ENCODE results near the gene BBX. TPM values are rescaled to one million over a fixed set of nuclear protein-coding genes. Genes with fewer than 3 reads are reported as not detected.

Gene BBX
- polyA plus RNA-seq, 3 donors = 15.7 to 25.1 (median 16.6) TPM

DNA sequence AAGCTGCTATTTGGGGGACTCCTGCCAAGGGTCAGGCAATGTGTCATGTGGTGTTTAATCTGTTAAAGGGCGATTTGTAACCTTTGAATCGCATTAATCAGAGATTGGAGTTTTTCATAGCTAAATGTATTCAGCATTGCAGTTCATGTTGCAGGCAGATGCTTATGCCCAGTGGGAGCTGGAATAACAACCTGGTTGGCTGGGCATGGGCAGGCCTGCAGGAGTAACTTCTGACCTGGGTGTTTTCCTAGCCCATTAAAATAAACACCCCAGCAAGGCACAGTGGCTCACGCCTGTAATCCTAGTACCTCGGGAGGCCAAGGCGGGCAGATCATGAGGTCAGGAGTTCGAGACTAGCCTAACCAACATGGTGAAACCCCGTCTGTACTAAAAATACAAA, 268.7 kb downstream of the BBX start:
- Histone ChIP-seq H4K20me1 (ENCODE audit: insufficient read depth, low read length) (no peaks in the 10 kb centered on the region), H3K36me3 (replicated peaks in 1 of 2; ENCODE audit: control insufficient read depth in 1 of 2, insufficient read depth in 2 of 2, low read length in 2 of 2) (peaks cover 12 to 52% of the 10 kb centered on the region in 2 donors), H3K4me2 (replicated peaks; ENCODE audit: extremely low read depth, low read length, poor library complexity, severe bottlenecking) (no peak overlapping the region), H3K79me2 (ENCODE audit: insufficient read depth, low read length) (no peaks in the 10 kb centered on the region), H3K9ac (ENCODE audit: insufficient read depth, low read length, poor library complexity, severe bottlenecking) (no peak overlapping the region), H3K4me3 (replicated peaks in 1 of 3; ENCODE audit: low read depth in 2 of 3, low read length in 3 of 3) (no peak overlapping the region), H3K9me3 (replicated peaks in 1 of 2; ENCODE audit: control insufficient read depth in 1 of 2, insufficient read depth in 1 of 2, low read length in 2 of 2) (no peaks in the 10 kb centered on the region), H3K4me1 (ENCODE audit: control insufficient read depth in 1 of 2, insufficient read depth in 2 of 2, low read length in 2 of 2) (peaks cover 3 to 4% of the 10 kb centered on the region in 2 donors), H3K27ac (ENCODE audit: low read depth in 1 of 2, low read length in 2 of 2) (no peak overlapping the region), H3K27me3 (ENCODE audit: control insufficient read depth in 2 of 2, insufficient read depth in 2 of 2, low read length in 2 of 2) (no peaks in the 10 kb centered on the region), H2AFZ (ENCODE audit: insufficient read depth, low read depth, low read length, poor library complexity, severe bottlenecking) (no peak overlapping the region)
- Mint-ChIP-seq H3K4me1 (peaks cover 5% of the 10 kb centered on the region), H3K4me3 (no peak overlapping the region), H3K9me3 (peaks cover 0 to 10% (median 4%) of the 10 kb centered on the region in 7 donors), H3K27ac (peak overlapping the region in 1 of 7 donors; percentile 53), H3K36me3 (peaks cover 50 to 51% of the 10 kb centered on the region in 2 donors), H3K27me3 (ENCODE audit: low read depth in 3 of 3) (peaks cover 0 to 3% (median 0%) of the 10 kb centered on the region in 3 donors)
- TF ChIP-seq, protein P1, sequence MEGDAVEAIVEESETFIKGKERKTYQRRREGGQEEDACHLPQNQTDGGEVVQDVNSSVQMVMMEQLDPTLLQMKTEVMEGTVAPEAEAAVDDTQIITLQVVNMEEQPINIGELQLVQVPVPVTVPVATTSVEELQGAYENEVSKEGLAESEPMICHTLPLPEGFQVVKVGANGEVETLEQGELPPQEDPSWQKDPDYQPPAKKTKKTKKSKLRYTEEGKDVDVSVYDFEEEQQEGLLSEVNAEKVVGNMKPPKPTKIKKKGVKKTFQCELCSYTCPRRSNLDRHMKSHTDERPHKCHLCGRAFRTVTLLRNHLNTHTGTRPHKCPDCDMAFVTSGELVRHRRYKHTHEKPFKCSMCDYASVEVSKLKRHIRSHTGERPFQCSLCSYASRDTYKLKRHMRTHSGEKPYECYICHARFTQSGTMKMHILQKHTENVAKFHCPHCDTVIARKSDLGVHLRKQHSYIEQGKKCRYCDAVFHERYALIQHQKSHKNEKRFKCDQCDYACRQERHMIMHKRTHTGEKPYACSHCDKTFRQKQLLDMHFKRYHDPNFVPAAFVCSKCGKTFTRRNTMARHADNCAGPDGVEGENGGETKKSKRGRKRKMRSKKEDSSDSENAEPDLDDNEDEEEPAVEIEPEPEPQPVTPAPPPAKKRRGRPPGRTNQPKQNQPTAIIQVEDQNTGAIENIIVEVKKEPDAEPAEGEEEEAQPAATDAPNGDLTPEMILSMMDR (IDR thresholded peaks at IDR 0.05) = no peak
- intact Hi-C loops (cut with micrococcal nuclease) = no loop called here
- 93% methylated on average over 3 of the region's 7 CpGs for WGBS (ENCODE audit: insufficient coverage)
- DNase-seq = no peak

DNA sequence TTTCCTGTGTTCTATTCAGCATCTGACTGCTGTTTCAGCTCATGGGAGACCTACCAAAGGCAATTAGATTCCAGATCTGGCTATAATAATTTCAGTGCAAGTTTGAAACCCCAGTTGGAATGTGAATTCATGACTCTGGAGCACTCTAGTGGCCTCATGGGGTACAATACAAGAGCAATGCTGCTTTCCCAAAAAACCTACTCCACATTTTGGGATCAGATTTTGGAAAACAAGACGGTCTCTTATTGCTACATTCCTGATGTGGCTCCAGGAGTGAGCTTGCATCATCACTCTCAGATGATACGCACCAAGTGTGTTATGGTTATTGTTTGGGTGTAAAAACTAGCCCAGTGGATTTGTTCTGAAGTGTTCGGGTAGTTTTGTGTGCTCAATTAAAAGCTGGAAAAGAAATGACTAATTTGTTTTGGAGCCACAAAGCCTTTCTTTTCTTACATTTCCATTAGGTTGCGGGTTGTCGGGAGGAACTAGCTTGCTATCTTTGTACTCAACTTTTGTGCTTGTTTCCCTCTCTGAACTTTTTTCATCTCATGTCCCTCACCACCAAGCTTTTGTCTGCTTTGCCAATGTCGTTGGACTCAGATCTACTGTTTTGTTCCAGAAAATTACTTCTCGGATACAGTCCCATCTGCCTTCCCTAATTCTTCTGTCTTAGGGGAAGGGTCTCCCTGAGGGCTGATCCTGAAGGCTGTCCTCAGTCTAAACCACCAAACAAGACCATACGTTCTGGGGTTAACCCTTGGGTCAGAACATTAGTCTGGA, 272.1 kb downstream of the BBX start:
- DNase-seq = no peak
- H3K4me3 Mint-ChIP-seq = no peak overlapping the region
- TF ChIP-seq, protein P1 (IDR thresholded peaks at IDR 0.05) = no peak
- peaks cover 58 to 60% of the 10 kb centered on the region in 2 donors for H3K36me3 Mint-ChIP-seq
- H3K9me3 ChIP-seq (replicated peaks in 1 of 2; ENCODE audit: control insufficient read depth in 1 of 2, insufficient read depth in 1 of 2, low read length in 2 of 2) = no peaks in the 10 kb centered on the region
- no peaks in the 10 kb centered on the region for H3K79me2 ChIP-seq (ENCODE audit: insufficient read depth, low read length)
- H3K9me3 Mint-ChIP-seq = peaks cover 0 to 7% (median 3%) of the 10 kb centered on the region in 7 donors
- 96% methylated on average over 6 of the region's 8 CpGs for WGBS (ENCODE audit: insufficient coverage)
- peaks cover 20 to 58% of the 10 kb centered on the region in 2 donors for H3K36me3 ChIP-seq (replicated peaks in 1 of 2; ENCODE audit: control insufficient read depth in 1 of 2, insufficient read depth in 2 of 2, low read length in 2 of 2)
- H3K27me3 Mint-ChIP-seq (ENCODE audit: low read depth in 3 of 3) = peaks cover 0 to 1% (median 0%) of the 10 kb centered on the region in 3 donors
- H2AFZ ChIP-seq (ENCODE audit: insufficient read depth, low read depth, low read length, poor library complexity, severe bottlenecking) = no peak overlapping the region
- peaks cover 12% of the 10 kb centered on the region for H3K4me1 Mint-ChIP-seq
- H3K4me1 ChIP-seq (ENCODE audit: control insufficient read depth in 1 of 2, insufficient read depth in 2 of 2, low read length in 2 of 2) = peaks cover 3 to 10% of the 10 kb centered on the region in 2 donors
- H3K4me3 ChIP-seq (replicated peaks in 1 of 3; ENCODE audit: low read depth in 2 of 3, low read length in 3 of 3) = no peak overlapping the region
- H3K9ac ChIP-seq (ENCODE audit: insufficient read depth, low read length, poor library complexity, severe bottlenecking) = no peak overlapping the region
- H3K27ac ChIP-seq (ENCODE audit: low read depth in 1 of 2, low read length in 2 of 2) = no peak overlapping the region
- intact Hi-C loops (cut with micrococcal nuclease) = no loop called here
- H4K20me1 ChIP-seq (ENCODE audit: insufficient read depth, low read length) = no peaks in the 10 kb centered on the region
- no peak overlapping the region for H3K27ac Mint-ChIP-seq
- no peaks in the 10 kb centered on the region for H3K27me3 ChIP-seq (ENCODE audit: control insufficient read depth in 2 of 2, insufficient read depth in 2 of 2, low read length in 2 of 2)
- no peak overlapping the region for H3K4me2 ChIP-seq (replicated peaks; ENCODE audit: extremely low read depth, low read length, poor library complexity, severe bottlenecking)

Measured in CD14-positive monocyte (primary cell).